Measurements from ENCODE around the gene CRELD2. TPM values are rescaled to one million over a fixed set of nuclear protein-coding genes. Genes with fewer than 3 reads are reported as not detected.
A peak's percentile ranks its signal among the peaks of the same experiment; 100 is the strongest.

The CRELD2 gene
- total and polyA plus RNA-seq, 2 of the 8 experiments (the other 6 are each of a cell fraction or from before 2014, with no cell fraction given): 24.5 to 36.6 TPM

DNA sequence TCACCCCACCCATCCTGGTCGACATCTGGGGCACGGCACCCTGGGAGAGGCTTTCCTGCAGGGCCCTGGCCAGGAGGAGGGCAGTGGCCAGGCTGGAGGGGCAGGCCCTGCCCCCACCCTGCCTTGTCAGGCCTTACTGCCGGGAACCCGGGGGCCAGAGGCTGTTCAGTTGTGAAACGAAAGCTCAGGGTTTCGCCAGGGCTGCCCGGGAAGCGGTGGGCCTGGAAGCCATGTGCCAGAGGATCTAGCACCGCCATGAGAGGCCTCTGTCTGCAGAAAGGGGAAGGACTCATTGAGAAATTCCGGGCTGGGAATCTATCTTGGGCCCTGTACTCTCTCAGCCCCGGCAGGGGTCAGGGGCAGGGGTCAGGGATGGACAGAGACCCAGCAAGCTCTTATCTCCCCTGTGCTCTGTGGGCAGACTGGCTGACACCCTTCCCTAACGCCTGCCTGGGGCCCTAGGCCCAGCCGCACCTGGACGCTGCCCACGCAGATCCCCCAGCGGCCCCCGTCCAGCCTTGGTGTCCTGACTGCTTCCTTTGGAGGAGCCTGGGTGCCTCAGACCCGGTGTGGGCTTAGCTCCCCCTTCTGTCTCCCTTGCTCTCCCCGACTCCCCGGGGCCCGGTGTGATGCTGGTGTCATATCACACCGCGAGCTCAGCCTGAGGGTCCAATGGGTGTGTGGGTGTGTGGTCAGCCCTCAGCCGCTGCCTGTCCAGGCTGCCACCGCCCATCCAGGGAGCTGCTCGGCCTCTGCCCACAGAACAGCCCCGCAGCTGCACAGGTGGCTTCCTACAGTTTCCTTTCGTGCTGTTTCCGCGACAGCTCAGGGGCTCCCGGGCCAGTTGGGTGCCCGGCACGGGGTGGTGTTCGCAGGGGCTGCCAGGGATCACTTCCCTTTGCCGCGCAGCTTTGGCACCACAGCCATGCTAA is 48.6 kb downstream of the CRELD2 start:
- Histone ChIP-seq H3K79me1 (ENCODE audit: low read depth, low read length) (0 out of 2 replicates have a peak, but pooled peaks cover 2% of the 10 kb centered on the region), H2BK120ac (replicated peaks; ENCODE audit: low read depth, low read length) (no peak overlapping the region), H2BK12ac (ENCODE audit: low read depth, low read length) (0 out of 2 replicates have a peak overlapping the region, but pooled peaks have one; percentile 27), H2BK5ac (ENCODE audit: low read depth, low read length) (no peak overlapping the region), H3K23me2 (ENCODE audit: low read depth, low read length) (peaks cover 9% of the 10 kb centered on the region; the same call in 1 of the 2 replicates), H2AK5ac (ENCODE audit: low read depth, low read length) (no peak overlapping the region), H3K27me3 (replicated peaks in 1 of 4; ENCODE audit: control insufficient read depth in 3 of 4, extremely low read depth in 1 of 4, insufficient read depth in 3 of 4, low read length in 3 of 4) (peaks cover 5 to 19% (median 15%) of the 10 kb centered on the region in 4 experiments), H2BK15ac (ENCODE audit: low read length) (no peak overlapping the region), H4K91ac (replicated peaks; ENCODE audit: insufficient read length, low read length) (no peak overlapping the region), H3K4me3 (ENCODE audit: extremely low read depth in 1 of 4, insufficient read depth in 2 of 4, low read depth in 3 of 4, low read length in 4 of 4) (no peak overlapping the region), H2AFZ (ENCODE audit: low read length) (no peak overlapping the region), H2BK20ac (ENCODE audit: low read length) (no peak overlapping the region), H3K79me2 (ENCODE audit: control insufficient read depth in 1 of 2, insufficient read depth in 2 of 2, low read length in 2 of 2) (peaks cover 0 to 15% of the 10 kb centered on the region in 2 experiments; a peak in 1 of 4 replicates), H3K4ac (replicated peaks; ENCODE audit: insufficient read length, low read depth, low read length) (no peak overlapping the region), H3K56ac (replicated peaks; ENCODE audit: insufficient read length, low read depth, low read length) (no peak overlapping the region), H3K36me3 (ENCODE audit: control insufficient read depth in 2 of 4, insufficient read depth in 4 of 4, low read length in 3 of 4) (peaks cover 8 to 18% (median 12%) of the 10 kb centered on the region in 4 experiments; a peak in 6 of 8 replicates), H4K5ac (ENCODE audit: insufficient read length, low read depth, low read length) (no peak overlapping the region), H3K4me2 (ENCODE audit: insufficient read depth in 1 of 2, low read depth in 2 of 2, low read length in 2 of 2) (no peak overlapping the region), H3K9ac (replicated peaks in 1 of 4; ENCODE audit: extremely low read depth in 1 of 4, low read depth in 3 of 4, low read length in 3 of 4) (no peak overlapping the region), H3K27ac (ENCODE audit: low read depth, low read length) (no peak overlapping the region; the same call in 1 of the 2 replicates), H3K23ac (ENCODE audit: insufficient read length) (no peak overlapping the region), H3K4me1 (replicated peaks in 1 of 4; ENCODE audit: control insufficient read depth in 3 of 4, insufficient read depth in 4 of 4, low read length in 3 of 4) (peaks cover 0 to 29% (median 13%) of the 10 kb centered on the region in 4 experiments; a peak in 6 of 7 replicates), H4K20me1 (replicated peaks in 1 of 2; ENCODE audit: control insufficient read depth in 1 of 2, insufficient read depth in 2 of 2, low read length in 2 of 2) (peaks cover 11% of the 10 kb centered on the region in 2 experiments), H4K8ac (ENCODE audit: extremely low read depth, insufficient read depth, low read length) (no peak overlapping the region), H3K14ac (ENCODE audit: insufficient read length) (no peak overlapping the region), H3K9me3 (ENCODE audit: insufficient read depth in 2 of 2, low read depth in 1 of 2, low read length in 1 of 2) (no peaks in the 10 kb centered on the region), H3K18ac (ENCODE audit: extremely low read depth, low read length) (no peak overlapping the region)
- WGBS, 2 experiments (ENCODE audit: extremely low coverage in 1 of 2, insufficient coverage in 1 of 2, insufficient read length in 1 of 2, insufficient replicate concordance in 2 of 2, low coverage in 1 of 2, low lambda C conversion rate in 2 of 2, missing lambda C conversion rate in 1 of 2): 84% methylated on average over 35 of the region's 36 CpGs; no CpG with 5 or more reads in 1 of the 2 experiments
- DNase-seq (ENCODE audit: low read depth in 1 of 2, low spot score in 2 of 2) (peak in 1 of 2 experiments; percentile 52), FAIRE-seq (no peak)
- ChIA-PET POLR2A (ENCODE audit: partially characterized antibody) (interaction anchor here (0.7 to 1.6 kb wide), 6 partner anchors 9 to 35 kb away, joined by 3 to 5 read pairs (median 4); no protein-coding TSS in a partner anchor), CTCF (ENCODE audit: partially characterized antibody) (interaction anchor here (0.9 to 2.2 kb wide), 12 partner anchors 11 to 200 kb away, joined by 3 to 12 read pairs (median 4); no protein-coding TSS in a partner anchor)
- no peak for TF ChIP-seq CBX8 (IDR thresholded peaks at IDR 0.05; ENCODE audit: borderline replicate concordance, low read depth, low read length)
- TF ChIP-seq, protein P1, sequence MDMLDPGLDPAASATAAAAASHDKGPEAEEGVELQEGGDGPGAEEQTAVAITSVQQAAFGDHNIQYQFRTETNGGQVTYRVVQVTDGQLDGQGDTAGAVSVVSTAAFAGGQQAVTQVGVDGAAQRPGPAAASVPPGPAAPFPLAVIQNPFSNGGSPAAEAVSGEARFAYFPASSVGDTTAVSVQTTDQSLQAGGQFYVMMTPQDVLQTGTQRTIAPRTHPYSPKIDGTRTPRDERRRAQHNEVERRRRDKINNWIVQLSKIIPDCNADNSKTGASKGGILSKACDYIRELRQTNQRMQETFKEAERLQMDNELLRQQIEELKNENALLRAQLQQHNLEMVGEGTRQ (IDR thresholded peaks at IDR 0.05; ENCODE audit: low read length): no peak
- TF ChIP-seq KDM1A (IDR thresholded peaks at IDR 0.05; ENCODE audit: borderline replicate concordance, low read length): no peak
- TF ChIP-seq, protein P2, sequence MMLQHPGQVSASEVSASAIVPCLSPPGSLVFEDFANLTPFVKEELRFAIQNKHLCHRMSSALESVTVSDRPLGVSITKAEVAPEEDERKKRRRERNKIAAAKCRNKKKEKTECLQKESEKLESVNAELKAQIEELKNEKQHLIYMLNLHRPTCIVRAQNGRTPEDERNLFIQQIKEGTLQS (IDR thresholded peaks at IDR 0.05; ENCODE audit: insufficient read depth, low read depth, low read length): no peak
